Activated naive CD8-positive, alpha-beta T cell treated with anti-CD3 and anti-CD28 coated beads, Interleukin-2, amount 10 ng/mL, durations not matched to agents 7 days and 5 days (primary cell): ENCODE measurements around the gene WFS1. TPM values are rescaled to one million over a fixed set of nuclear protein-coding genes. Genes with fewer than 3 reads are reported as not detected.

Experiments used
- ATAC-seq: fragments of 150-1000 bp; cut with Tn5 transposase; one replicate; pipeline ENCODE4 v1.10.0; 2021; ENCODE audit warnings: low read depth, moderate library complexity
- POLR2A ChIA-PET: fragments of 350-600 bp; sonication (Branson Sonifier 250); formaldehyde crosslinking; loops from one replicate; lab custom pipeline; 2021; ENCODE audit warnings: antibody characterized with exemption; lab: Charles Lee
- DNase-seq: peaks from one replicate; pipeline ENCODE4 v3.0.0; 2021
- H3K27ac Mint-ChIP-seq: one replicate; pipeline ENCODE4 v1.8.0; 2022; ENCODE audit warnings: mild to moderate bottlenecking, mixed read lengths
- H3K27me3 Mint-ChIP-seq: one replicate; pipeline ENCODE4 v1.8.0; 2022; ENCODE audit warnings: mild to moderate bottlenecking, moderate library complexity, mixed read lengths
- H3K36me3 Mint-ChIP-seq: one replicate; pipeline ENCODE4 v1.8.0; 2021; ENCODE audit warnings: mild to moderate bottlenecking, mixed read lengths
- H3K4me1 Mint-ChIP-seq: one replicate; pipeline ENCODE4 v1.8.0; 2021; ENCODE audit warnings: mixed read lengths
- H3K4me3 Mint-ChIP-seq: one replicate; pipeline ENCODE4 v1.8.0; 2022; ENCODE audit warnings: mild to moderate bottlenecking, moderate library complexity, mixed read lengths
- H3K9me3 Mint-ChIP-seq: one replicate; pipeline ENCODE4 v1.8.0; 2021; ENCODE audit warnings: mixed read lengths
- total RNA-seq, 2 experiments: library from RNA; stranded (reverse); gene quantifications; one replicate each; pipeline ENCODE4 v1.2.3, GENCODE V29; 2021

The WFS1 gene
- total RNA-seq, 2 experiments from 2014 or later: 2.3 to 2.4 TPM

- ATAC-seq (no peak), DNase-seq (no peak)
- Mint-ChIP-seq H3K4me1 (no peaks in the 10 kb centered on the region), H3K36me3 (peaks cover 3% of the 10 kb centered on the region), H3K9me3 (peaks cover 4% of the 10 kb centered on the region), H3K27ac (no peak overlapping the region), H3K27me3 (peaks cover 44% of the 10 kb centered on the region), H3K4me3 (no peak overlapping the region)
- POLR2A ChIA-PET: interaction anchor here (0.5 kb wide), 1 partner anchor 45 kb away, joined by 3 read pairs; no protein-coding TSS in a partner anchor
Observed at GRCh38 chr4:6245246-6246169, 24.1 kb upstream of the WFS1 start.

GRCh38 chr4:6246170-6246634 lies 23.4 kb upstream of the WFS1 start:
- H3K27me3 Mint-ChIP-seq: peaks cover 46% of the 10 kb centered on the region
- peaks cover 3% of the 10 kb centered on the region for H3K36me3 Mint-ChIP-seq
- H3K4me1 Mint-ChIP-seq: no peaks in the 10 kb centered on the region
- H3K27ac Mint-ChIP-seq: no peak overlapping the region
- H3K9me3 Mint-ChIP-seq: peaks cover 4% of the 10 kb centered on the region
- POLR2A ChIA-PET: no interaction called here
- DNase-seq (no peak), ATAC-seq (no peak)
- H3K4me3 Mint-ChIP-seq: no peak overlapping the region

DNA sequence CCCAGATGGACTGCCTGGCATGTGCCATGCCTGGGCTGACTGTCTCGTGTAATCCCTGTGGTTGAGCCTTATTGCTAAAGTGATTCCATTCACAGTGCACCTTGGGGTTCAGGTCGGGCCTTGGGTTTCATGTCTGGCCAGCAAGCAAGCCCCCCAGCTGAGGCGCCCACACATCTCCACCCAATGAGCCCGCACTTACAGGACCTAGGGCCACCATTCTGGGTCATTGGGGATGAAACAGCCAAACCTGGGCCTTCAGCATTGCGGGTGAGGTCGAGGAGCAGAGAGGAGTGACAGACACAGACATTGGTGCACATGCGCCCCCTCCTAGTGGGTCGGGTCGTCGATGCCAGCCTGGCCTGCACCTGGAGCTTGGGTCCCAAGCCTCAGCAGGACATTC lies 21.3 kb upstream of the WFS1 start:
- ATAC-seq: no peak
- H3K4me1 Mint-ChIP-seq: no peaks in the 10 kb centered on the region

GRCh38 chr4:6250235-6250983 lies 19.2 kb upstream of the WFS1 start:
- no peak overlapping the region for H3K4me3 Mint-ChIP-seq
- H3K27me3 Mint-ChIP-seq: peaks cover 39% of the 10 kb centered on the region
- DNase-seq (no peak), ATAC-seq (no peak)
- H3K4me1 Mint-ChIP-seq: no peaks in the 10 kb centered on the region
- H3K27ac Mint-ChIP-seq: no peak overlapping the region
- H3K9me3 Mint-ChIP-seq: no peaks in the 10 kb centered on the region
- POLR2A ChIA-PET: interaction anchor here (1.2 to 1.8 kb wide), 2 partner anchors 77 to 81 kb away, joined by 3 to 4 read pairs; no protein-coding TSS in a partner anchor
- H3K36me3 Mint-ChIP-seq: no peaks in the 10 kb centered on the region

More for the DNA sequence above, 21.3 kb upstream of the WFS1 start:
- peaks cover 4% of the 10 kb centered on the region for H3K9me3 Mint-ChIP-seq
- H3K36me3 Mint-ChIP-seq: peaks cover 3% of the 10 kb centered on the region
- H3K27me3 Mint-ChIP-seq: peaks cover 46% of the 10 kb centered on the region
- DNase-seq: no peak
- POLR2A ChIA-PET: no interaction called here
- H3K4me3 Mint-ChIP-seq: no peak overlapping the region
- no peak overlapping the region for H3K27ac Mint-ChIP-seq

DNA sequence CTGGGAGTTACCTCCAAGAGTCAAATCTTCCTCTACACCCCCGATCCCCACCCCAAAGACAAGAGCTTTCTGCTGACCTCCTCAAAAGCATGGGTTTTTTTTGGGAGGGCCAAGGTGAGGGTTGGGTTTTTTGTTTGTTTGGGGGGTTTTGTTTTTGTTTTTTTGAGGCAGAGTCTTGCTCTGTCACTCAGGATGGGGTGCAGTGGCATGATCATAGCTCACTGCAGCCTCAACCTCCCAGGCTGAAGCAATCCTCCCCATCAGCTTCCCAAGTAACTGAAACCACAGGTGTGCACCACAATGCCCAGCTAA lies 18.7 kb upstream of the WFS1 start:
- DNase-seq (no peak), ATAC-seq (no peak)
- Mint-ChIP-seq H3K4me3 (no peak overlapping the region), H3K9me3 (no peaks in the 10 kb centered on the region), H3K27ac (no peak overlapping the region), H3K36me3 (no peaks in the 10 kb centered on the region), H3K27me3 (peaks cover 39% of the 10 kb centered on the region), H3K4me1 (no peaks in the 10 kb centered on the region)
- POLR2A ChIA-PET: interaction anchor here (1.2 to 1.8 kb wide), 2 partner anchors 77 to 80 kb away, joined by 3 to 4 read pairs; no protein-coding TSS in a partner anchor

DNA sequence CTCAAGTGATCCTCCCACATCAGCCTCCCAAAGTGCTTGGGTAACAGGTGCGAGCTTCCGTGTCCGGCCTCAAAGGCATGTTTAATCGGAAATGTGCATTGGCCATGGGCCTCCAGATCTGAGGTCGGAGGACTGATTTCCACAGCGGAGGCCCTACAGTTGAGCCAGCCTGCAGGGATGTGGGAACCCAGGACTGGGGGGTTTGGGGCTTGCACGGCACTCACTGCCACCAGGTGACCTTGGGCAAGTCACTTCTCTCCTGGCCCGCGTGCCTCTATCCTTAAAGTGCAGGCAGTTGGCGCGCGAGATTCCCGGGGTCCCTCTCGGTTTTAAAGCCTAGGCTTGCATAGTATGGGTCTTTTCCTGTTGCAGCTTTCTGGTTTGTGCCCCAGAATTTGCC lies 18.3 kb upstream of the WFS1 start:
- H3K4me3 Mint-ChIP-seq: no peak overlapping the region
- no peaks in the 10 kb centered on the region for H3K9me3 Mint-ChIP-seq
- no peaks in the 10 kb centered on the region for H3K36me3 Mint-ChIP-seq
- H3K27ac Mint-ChIP-seq: no peak overlapping the region
- ATAC-seq (no peak), DNase-seq (no peak)
- no peaks in the 10 kb centered on the region for H3K4me1 Mint-ChIP-seq
- POLR2A ChIA-PET: interaction anchor here (1.2 to 1.8 kb wide), 2 partner anchors 76 to 80 kb away, joined by 3 to 4 read pairs; no protein-coding TSS in a partner anchor
- H3K27me3 Mint-ChIP-seq: peaks cover 36% of the 10 kb centered on the region

DNA sequence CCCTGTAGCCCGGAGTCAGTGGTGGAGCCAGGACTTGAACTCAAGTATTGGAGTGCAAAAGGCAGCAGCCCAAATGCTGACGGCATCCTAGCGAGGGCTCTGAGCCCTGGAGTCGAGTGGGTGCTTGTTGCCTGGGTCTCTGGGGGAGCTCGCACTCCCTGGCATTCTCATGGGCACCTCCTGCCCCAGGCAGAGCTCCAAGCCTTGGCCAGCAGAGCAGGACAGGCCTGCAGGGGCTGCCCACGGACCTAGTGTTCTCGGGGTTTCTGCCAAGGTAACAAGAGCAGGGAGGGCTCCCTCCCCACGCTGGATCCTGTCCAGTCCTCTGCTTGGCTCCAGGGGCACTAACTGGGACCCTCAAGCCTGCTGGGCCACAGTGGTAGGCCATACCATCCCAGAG lies 17.6 kb upstream of the WFS1 start:
- Mint-ChIP-seq H3K27ac (no peak overlapping the region), H3K36me3 (no peaks in the 10 kb centered on the region), H3K4me3 (no peak overlapping the region), H3K27me3 (peaks cover 32% of the 10 kb centered on the region), H3K4me1 (peaks cover under 1% of the 10 kb centered on the region), H3K9me3 (no peaks in the 10 kb centered on the region)
- ATAC-seq (no peak), DNase-seq (no peak)
- POLR2A ChIA-PET: no interaction called here

DNA sequence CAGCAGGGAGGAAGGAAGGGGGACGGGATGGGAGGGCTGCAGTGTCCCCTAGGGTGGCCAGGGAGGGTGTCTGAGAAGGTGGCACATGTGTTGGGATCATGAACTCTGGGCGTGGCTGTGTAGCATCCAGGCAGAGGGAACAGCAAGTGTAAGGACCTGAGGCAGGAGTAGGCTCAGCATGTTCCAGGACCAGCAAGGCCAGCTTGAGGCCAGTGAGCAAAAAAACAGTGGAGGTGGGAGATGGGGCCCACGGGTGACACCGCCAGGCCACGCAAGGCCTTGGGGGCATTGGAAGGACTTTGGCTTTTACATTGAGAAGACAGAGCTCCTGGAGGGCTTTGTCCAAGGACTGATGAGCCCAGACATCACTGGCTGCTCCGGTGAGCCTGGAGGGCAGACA lies 16.5 kb upstream of the WFS1 start:
- peaks cover 5% of the 10 kb centered on the region for H3K4me1 Mint-ChIP-seq
- DNase-seq (no peak), ATAC-seq (no peak)
- POLR2A ChIA-PET: no interaction called here
- H3K27ac Mint-ChIP-seq: no peak overlapping the region
- no peak overlapping the region for H3K4me3 Mint-ChIP-seq
- H3K36me3 Mint-ChIP-seq: no peaks in the 10 kb centered on the region
- peaks cover 26% of the 10 kb centered on the region for H3K27me3 Mint-ChIP-seq
- H3K9me3 Mint-ChIP-seq: no peaks in the 10 kb centered on the region

DNA sequence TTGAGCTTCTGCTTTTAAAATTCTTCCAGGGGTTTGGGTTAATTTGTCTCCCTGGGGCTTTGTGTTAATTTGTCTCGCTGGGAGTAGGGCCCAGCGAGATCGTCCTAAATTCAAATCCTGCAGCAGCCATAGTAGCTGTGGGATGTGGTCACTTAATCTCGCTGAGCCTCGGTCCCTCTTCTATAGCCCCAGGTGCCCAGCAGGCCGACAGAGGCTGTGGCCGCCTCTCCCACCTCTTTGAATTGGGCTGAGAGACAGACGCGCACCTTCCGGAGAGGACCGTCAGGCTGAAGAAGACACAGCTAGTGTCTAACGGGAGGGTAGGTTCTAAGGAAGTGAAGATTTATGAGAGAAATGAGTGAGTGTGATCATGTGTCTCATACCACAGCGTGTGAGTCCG lies 15.7 kb upstream of the WFS1 start:
- Mint-ChIP-seq H3K27me3 (peaks cover 19% of the 10 kb centered on the region), H3K4me1 (peaks cover 5% of the 10 kb centered on the region), H3K27ac (no peak overlapping the region), H3K9me3 (no peaks in the 10 kb centered on the region), H3K4me3 (no peak overlapping the region), H3K36me3 (no peaks in the 10 kb centered on the region)
- POLR2A ChIA-PET: no interaction called here
- DNase-seq: no peak
- ATAC-seq: no peak

- POLR2A ChIA-PET: no interaction called here
- H3K27me3 Mint-ChIP-seq: peaks cover 11% of the 10 kb centered on the region
- no peaks in the 10 kb centered on the region for H3K9me3 Mint-ChIP-seq
- ATAC-seq (no peak), DNase-seq (no peak)
- peaks cover 5% of the 10 kb centered on the region for H3K4me1 Mint-ChIP-seq
- H3K4me3 Mint-ChIP-seq: no peak overlapping the region
- H3K27ac Mint-ChIP-seq: no peak overlapping the region
- H3K36me3 Mint-ChIP-seq: no peaks in the 10 kb centered on the region
Observed at GRCh38 chr4:6256141-6256540, 13.5 kb upstream of the WFS1 start.

- Mint-ChIP-seq H3K27me3 (peaks cover 18% of the 10 kb centered on the region), H3K4me3 (no peak overlapping the region), H3K36me3 (no peaks in the 10 kb centered on the region), H3K9me3 (no peaks in the 10 kb centered on the region), H3K27ac (no peak overlapping the region), H3K4me1 (peaks cover 5% of the 10 kb centered on the region)
- ATAC-seq (no peak), DNase-seq (no peak)
- POLR2A ChIA-PET: no interaction called here
Observed at GRCh38 chr4:6257247-6258025, 12.2 kb upstream of the WFS1 start.

DNA sequence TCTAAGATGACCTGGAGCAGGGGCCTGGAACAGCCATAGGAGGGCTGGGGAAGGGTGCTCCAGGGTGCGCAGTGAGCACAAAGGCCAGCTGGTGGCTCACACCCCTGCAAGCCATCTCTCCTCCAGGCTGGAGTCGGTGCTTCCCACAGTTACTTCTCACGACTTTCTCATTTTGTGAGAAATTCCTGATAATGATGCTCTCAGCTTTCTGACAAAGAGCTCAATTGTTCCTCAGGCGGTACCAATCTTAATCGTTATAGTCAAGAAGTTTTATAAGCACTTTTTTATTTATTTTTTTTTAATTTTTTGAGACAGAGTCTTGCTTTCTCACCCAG lies 11.7 kb upstream of the WFS1 start:
- H3K27me3 Mint-ChIP-seq: peaks cover 18% of the 10 kb centered on the region

DNA sequence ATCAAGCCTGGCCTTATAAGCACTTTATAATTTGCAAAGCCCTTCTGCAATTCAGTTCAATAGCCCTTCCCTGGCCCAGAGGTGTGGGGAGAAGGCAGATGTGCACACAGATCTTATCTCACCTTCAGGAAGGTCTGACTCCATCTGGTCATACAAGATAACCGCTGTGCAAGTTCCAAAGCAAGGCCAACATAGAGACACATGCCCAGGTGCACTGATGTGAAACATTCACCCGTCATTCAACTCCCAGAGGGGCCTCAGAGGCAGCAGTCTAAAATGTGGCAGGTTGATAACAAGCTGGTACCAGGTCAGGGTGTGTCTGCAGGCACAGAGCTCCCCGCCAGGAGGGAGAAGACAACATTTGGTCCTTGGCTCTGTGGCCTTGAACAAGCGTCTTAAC lies 10.9 kb upstream of the WFS1 start:
- no peak overlapping the region for H3K4me3 Mint-ChIP-seq
- no peaks in the 10 kb centered on the region for H3K9me3 Mint-ChIP-seq
- H3K4me1 Mint-ChIP-seq: peaks cover 5% of the 10 kb centered on the region
- POLR2A ChIA-PET: no interaction called here
- peaks cover 18% of the 10 kb centered on the region for H3K27me3 Mint-ChIP-seq
- ATAC-seq (no peak), DNase-seq (no peak)
- H3K36me3 Mint-ChIP-seq: no peaks in the 10 kb centered on the region
- no peak overlapping the region for H3K27ac Mint-ChIP-seq

More for the DNA sequence above, 11.7 kb upstream of the WFS1 start:
- DNase-seq (no peak), ATAC-seq (no peak)
- H3K27ac Mint-ChIP-seq: no peak overlapping the region
- H3K4me1 Mint-ChIP-seq: peaks cover 5% of the 10 kb centered on the region
- H3K4me3 Mint-ChIP-seq: no peak overlapping the region
- H3K36me3 Mint-ChIP-seq: no peaks in the 10 kb centered on the region
- POLR2A ChIA-PET: no interaction called here
- H3K9me3 Mint-ChIP-seq: no peaks in the 10 kb centered on the region
